H1 (cell line): Measurements from ENCODE around the gene SLC25A45. TPM values are rescaled to one million over a fixed set of nuclear protein-coding genes. Genes with fewer than 3 reads are reported as not detected.

Experiments
- CTCF ChIA-PET: fragments of 300-600 bp; sonication (Branson Sonifier 250); formaldehyde crosslinking; loops from one replicate; lab custom pipeline; 2021; ENCODE audit not compliant: partially characterized antibody; lab: Charles Lee
- POLR2A ChIA-PET: fragments of 300-600 bp; sonication (Branson Sonifier 250); formaldehyde crosslinking; loops from one replicate; lab custom pipeline; 2021; ENCODE audit warnings: inconsistent platforms; ENCODE audit not compliant: partially characterized antibody; lab: Charles Lee
- DNase-seq, 2 experiments: peaks; one replicate each; pipeline versions ENCODE4 v3.0.0 to v3.0.0-alpha.2; 2010 to 2022; ENCODE audit warnings: low spot score in 2 of 2, low read depth in 1 of 2, mixed read lengths in 1 of 2
- FAIRE-seq: peaks from 2 replicates; lab custom pipeline; 2011; peaks lifted over from hg19 to GRCh38; lab: Jason Lieb, UNC
- H2AFZ ChIP-seq: 2 replicates; pipeline ENCODE4 v1.8.1; 2012; ENCODE audit warnings: low read length, inconsistent platforms
- H2AK5ac ChIP-seq: 2 replicates; pipeline ENCODE4 v1.6.1; 2013; ENCODE audit warnings: low read depth, low read length
- H2BK120ac ChIP-seq: replicated peaks from 2 replicates; pipeline ENCODE3; 2013; ENCODE audit warnings: low read depth, low read length, inconsistent platforms
- H2BK12ac ChIP-seq: 2 replicates; pipeline ENCODE4 v1.6.1; 2013; ENCODE audit warnings: low read depth, low read length
- H2BK15ac ChIP-seq: 2 replicates; pipeline ENCODE4 v1.6.1; 2013; ENCODE audit warnings: low read length
- H2BK20ac ChIP-seq: 2 replicates; pipeline ENCODE4 v1.6.1; 2013; ENCODE audit warnings: low read length
- H2BK5ac ChIP-seq: 2 replicates; pipeline ENCODE4 v1.6.1; 2013; ENCODE audit warnings: low read depth, low read length
- H3K14ac ChIP-seq: 2 replicates; pipeline ENCODE4 v1.6.1; 2013; ENCODE audit warnings: inconsistent platforms; ENCODE audit not compliant: insufficient read length
- H3K18ac ChIP-seq: 2 replicates; pipeline ENCODE4 v1.6.1; 2013; ENCODE audit warnings: low read length; ENCODE audit errors: extremely low read depth
- H3K23ac ChIP-seq: 2 replicates; pipeline ENCODE4 v1.6.1; 2013; ENCODE audit warnings: inconsistent platforms; ENCODE audit not compliant: insufficient read length
- H3K23me2 ChIP-seq: 2 replicates; pipeline ENCODE4 v1.6.1; 2013; ENCODE audit warnings: low read depth, low read length
- H3K27ac ChIP-seq: 2 replicates; pipeline ENCODE4 v1.6.1; 2011; ENCODE audit warnings: low read depth, low read length, inconsistent platforms
- H3K27me3 ChIP-seq, 4 experiments: replicated peaks in 1 of 4; 1 replicate in 1 of 4; 2 replicates in 3 of 4; pipeline versions ENCODE4 v1.6.1 to v1.8.1; 2011 to 2013; ENCODE audit warnings: low read length in 3 of 4, mild to moderate bottlenecking in 3 of 4, inconsistent platforms in 2 of 4, mixed read lengths in 2 of 4, moderate library complexity in 1 of 4; ENCODE audit not compliant: control insufficient read depth in 3 of 4, insufficient read depth in 3 of 4; ENCODE audit errors: extremely low read depth in 1 of 4
- H3K36me3 ChIP-seq, 4 experiments: 2 replicates each; pipeline versions ENCODE4 v1.6.1 to v1.8.1; 2011 to 2013; ENCODE audit warnings: mild to moderate bottlenecking in 4 of 4, low read length in 3 of 4, moderate library complexity in 2 of 4, control low read depth in 1 of 4, inconsistent platforms in 1 of 4; ENCODE audit not compliant: insufficient read depth in 4 of 4, control insufficient read depth in 2 of 4
- H3K4ac ChIP-seq: replicated peaks from 2 replicates; pipeline ENCODE3; 2013; ENCODE audit warnings: low read length, low read depth, mixed read lengths, inconsistent platforms; ENCODE audit not compliant: insufficient read length
- H3K4me1 ChIP-seq, 4 experiments: replicated peaks in 1 of 4; 1 replicate in 1 of 4; 2 replicates in 3 of 4; pipeline versions ENCODE4 v1.6.1 to v1.8.1; 2011 to 2013; ENCODE audit warnings: low read length in 3 of 4, inconsistent platforms in 2 of 4, mixed read lengths in 1 of 4; ENCODE audit not compliant: insufficient read depth in 4 of 4, control insufficient read depth in 3 of 4
- H3K4me2 ChIP-seq, 2 experiments: 2 replicates each; pipeline versions ENCODE4 v1.6.1 to v1.8.1; 2011 to 2013; ENCODE audit warnings: low read depth in 2 of 2, low read length in 2 of 2, control low read depth in 1 of 2, inconsistent platforms in 1 of 2, mild to moderate bottlenecking in 1 of 2; ENCODE audit not compliant: insufficient read depth in 1 of 2
- H3K4me3 ChIP-seq, 4 experiments: fragments of 200-600, 300-600 bp in 1 of 4; sonication (generic), shearing (Covaris generic), sonication (Bioruptor Twin) in 1 of 4; 2 replicates each; pipeline versions ENCODE4 v1.5.1 to v1.8.1; 2011 to 2016; ENCODE audit warnings: low read length in 4 of 4, low read depth in 3 of 4, control low read depth in 2 of 4, inconsistent platforms in 2 of 4, mild to moderate bottlenecking in 2 of 4, mixed read lengths in 1 of 4, moderate library complexity in 1 of 4; ENCODE audit not compliant: insufficient read depth in 2 of 4; ENCODE audit errors: extremely low read depth in 1 of 4
- H3K56ac ChIP-seq: replicated peaks from 2 replicates; pipeline ENCODE3; 2013; ENCODE audit warnings: low read depth, mild to moderate bottlenecking, mixed read lengths, low read length, inconsistent platforms; ENCODE audit not compliant: insufficient read length
- H3K79me1 ChIP-seq: 2 replicates; pipeline ENCODE4 v1.6.1; 2013; ENCODE audit warnings: low read depth, low read length, control low read depth
- H3K79me2 ChIP-seq, 2 experiments: 2 replicates each; pipeline versions ENCODE4 v1.6.1 to v1.8.1; 2012 to 2013; ENCODE audit warnings: low read length in 2 of 2, mild to moderate bottlenecking in 2 of 2, inconsistent platforms in 1 of 2; ENCODE audit not compliant: insufficient read depth in 2 of 2, control insufficient read depth in 1 of 2
- H3K9ac ChIP-seq, 4 experiments: replicated peaks in 1 of 4; 1 replicate in 1 of 4; 2 replicates in 3 of 4; pipeline versions ENCODE4 v1.6.1 to v1.8.1; 2011 to 2013; ENCODE audit warnings: low read depth in 3 of 4, low read length in 3 of 4, control low read depth in 2 of 4, mild to moderate bottlenecking in 2 of 4, moderate library complexity in 2 of 4, inconsistent platforms in 1 of 4; ENCODE audit errors: extremely low read depth in 1 of 4
- H3K9me3 ChIP-seq, 2 experiments: 2 replicates each; pipeline versions ENCODE4 v1.6.1 to v1.8.1; 2012 to 2013; ENCODE audit warnings: mild to moderate bottlenecking in 2 of 2, moderate library complexity in 2 of 2, control low read depth in 1 of 2, inconsistent platforms in 1 of 2, low read depth in 1 of 2, low read length in 1 of 2, mixed read lengths in 1 of 2; ENCODE audit not compliant: insufficient read depth in 2 of 2
- H4K20me1 ChIP-seq, 2 experiments: replicated peaks in 1 of 2; 2 replicates each; pipeline versions ENCODE3 to v1.8.1; 2011 to 2013; ENCODE audit warnings: inconsistent platforms in 2 of 2, low read length in 2 of 2, mild to moderate bottlenecking in 1 of 2; ENCODE audit not compliant: insufficient read depth in 2 of 2, control insufficient read depth in 1 of 2
- H4K5ac ChIP-seq: 2 replicates; pipeline ENCODE4 v1.6.1; 2013; ENCODE audit warnings: low read length, low read depth, mixed read lengths, inconsistent platforms; ENCODE audit not compliant: insufficient read length
- H4K8ac ChIP-seq: 2 replicates; pipeline ENCODE4 v1.8.0; 2013; ENCODE audit warnings: mild to moderate bottlenecking, moderate library complexity, low read length, inconsistent platforms; ENCODE audit not compliant: insufficient read depth; ENCODE audit errors: extremely low read depth
- H4K91ac ChIP-seq: replicated peaks from 2 replicates; pipeline ENCODE3; 2013; ENCODE audit warnings: low read length, mixed read lengths, inconsistent platforms; ENCODE audit not compliant: insufficient read length
- BRCA1 ChIP-seq: IDR thresholded peaks from 2 replicates; pipeline ENCODE4 v1.6.1; 2012; ENCODE audit warnings: low read depth, low read length, improper control_type of control experiment
- CEBPB ChIP-seq: IDR thresholded peaks from 2 replicates; pipeline ENCODE4 v1.6.1; 2012; ENCODE audit warnings: low read depth, low read length
- CREB1 ChIP-seq: IDR thresholded peaks from 2 replicates; pipeline ENCODE4 v1.6.1; 2012; ENCODE audit warnings: inconsistent platforms
- CTBP2 ChIP-seq: IDR thresholded peaks from 2 replicates; pipeline ENCODE4 v1.7.0; 2011; ENCODE audit warnings: borderline replicate concordance, mild to moderate bottlenecking, moderate library complexity, mixed read lengths, low read length; ENCODE audit not compliant: insufficient read depth, insufficient read length
- EGR1 ChIP-seq: IDR thresholded peaks from 2 replicates; pipeline ENCODE4 v1.6.1; 2011; ENCODE audit warnings: low read depth, low read length, borderline replicate concordance
- EP300 ChIP-seq, 2 experiments: IDR thresholded peaks; 1 replicate in 1 of 2; 2 replicates in 1 of 2; pipeline ENCODE4 v1.6.1; 2011 to 2012; ENCODE audit warnings: low read depth in 2 of 2, low read length in 2 of 2, mild to moderate bottlenecking in 2 of 2, borderline replicate concordance in 1 of 2, inconsistent platforms in 1 of 2, moderate library complexity in 1 of 2
- EZH2 ChIP-seq: fragments of 200-600 bp; sonication (generic); IDR thresholded peaks from 2 replicates; pipeline ENCODE4 v1.7.1; 2012; ENCODE audit warnings: low read depth, mild to moderate bottlenecking, moderate library complexity, low read length, inconsistent platforms; ENCODE audit not compliant: severe bottlenecking
- GTF2F1 ChIP-seq: IDR thresholded peaks from 2 replicates; pipeline ENCODE4 v1.6.1; 2012; ENCODE audit warnings: low read depth, low read length, improper control_type of control experiment, borderline replicate concordance
- JUND ChIP-seq: IDR thresholded peaks from 2 replicates; pipeline ENCODE4 v1.6.1; 2011; ENCODE audit warnings: mild to moderate bottlenecking, improper control_type of control experiment, low read length
- NANOG ChIP-seq: IDR thresholded peaks from 2 replicates; pipeline ENCODE4 v1.6.1; 2011; ENCODE audit warnings: low read length, low read depth, mild to moderate bottlenecking, inconsistent platforms; ENCODE audit not compliant: insufficient read depth, poor library complexity, severe bottlenecking
- RFX5 ChIP-seq: IDR thresholded peaks from 2 replicates; pipeline ENCODE4 v1.6.1; 2011; ENCODE audit warnings: low read depth, low read length, improper control_type of control experiment, borderline replicate concordance
- SUZ12 ChIP-seq: fragments of 200-600 bp; sonication (generic); IDR thresholded peaks from 2 replicates; pipeline ENCODE4 v1.6.1; 2012; ENCODE audit warnings: mild to moderate bottlenecking, inconsistent platforms, low read length, moderate library complexity, mixed read lengths
- TAF7 ChIP-seq: optimal IDR thresholded peaks from 2 replicates; pipeline ENCODE3; 2011; ENCODE audit warnings: low read depth, mild to moderate bottlenecking, inconsistent platforms, low read length, moderate library complexity, borderline replicate concordance
- WGBS, 2 experiments: shearing (Covaris generic) in 1 of 2; methylation state at CpG; one replicate each; pipeline versions ENCODE4 v1.1.6 to v1.1.7; 2013 to 2015; ENCODE audit warnings: low lambda C conversion rate in 2 of 2, mixed read lengths in 2 of 2, inconsistent platforms in 1 of 2, low coverage in 1 of 2, missing lambda C conversion rate in 1 of 2; ENCODE audit not compliant: insufficient replicate concordance in 2 of 2, insufficient coverage in 1 of 2, insufficient read length in 1 of 2; ENCODE audit errors: extremely low coverage in 1 of 2, missing lambda C conversion rate in 1 of 2; 5-methylcytosine and 5-hydroxymethylcytosine counted together
- polyA plus RNA-seq, 7 experiments: library from polyadenylated mRNA; depleted of rRNA in 3 of 7; stranded (reverse) in 5 of 7; unstranded in 2 of 7; fragments of >200 nt in 5 of 7; fragments of 200-250 nt in 2 of 7; gene quantifications; 1 replicate in 5 of 7; 2 replicates in 1 of 7; 4 replicates in 1 of 7; pipeline versions ENCODE4 v1.2.1 to v1.2.3, GENCODE V29; 2011 to 2013; ENCODE audit warnings: missing spikeins in 2 of 7, mixed read lengths in 2 of 7
- total RNA-seq: library from RNA; stranded (reverse); fragmentation: NEBNext Ultra II Directional; extraction: Animal tissue kit (Norgen Biotek cat#: 25700); gene quantifications from 2 replicates; pipeline ENCODE4 v1.2.1, GENCODE V29; 2021

SLC25A45 gene
- total and polyA plus RNA-seq, 2 of the 8 experiments (the other 6 are each of a cell fraction or from before 2014, with no cell fraction given), result 0.54 to 0.59 TPM

- no peak for FAIRE-seq
- Histone ChIP-seq H4K91ac (no peak overlapping the region), H3K14ac (no peak overlapping the region), H3K9me3 (no peaks in the 10 kb centered on the region), H2AK5ac (no peak overlapping the region), H3K79me1 (0 out of 2 replicates have a peak, but pooled peaks cover 2% of the 10 kb centered on the region), H2BK20ac (no peak overlapping the region), H3K56ac (no peak overlapping the region), H4K8ac (no peak overlapping the region), H3K79me2 (no peaks in the 10 kb centered on the region), H3K4me2 (no peak overlapping the region), H4K5ac (no peak overlapping the region), H2BK5ac (no peak overlapping the region), H3K27me3 (no peaks in the 10 kb centered on the region), H3K23ac (no peak overlapping the region), H2AFZ (no peak overlapping the region), H3K18ac (no peak overlapping the region), H2BK120ac (no peak overlapping the region), H4K20me1 (peaks cover 0 to 6% of the 10 kb centered on the region in 2 experiments), H3K36me3 (peaks cover 0 to 4% (median 0%) of the 10 kb centered on the region in 4 experiments; a peak in 2 of 8 replicates), H2BK15ac (no peak overlapping the region), H3K4me1 (no peaks in the 10 kb centered on the region; a peak in 1 of 7 replicates), H3K4me3 (no peak overlapping the region), H3K9ac (no peak overlapping the region), H3K23me2 (no peaks in the 10 kb centered on the region), H2BK12ac (no peak overlapping the region), H3K27ac (no peak overlapping the region), H3K4ac (no peak overlapping the region)
- 95% methylated on average over 10 of the region's 10 CpGs; no CpG with 5 or more reads in 1 of the 2 experiments for WGBS, 2 experiments
- TF ChIP-seq CTBP2, result no peak
- no peak for TF ChIP-seq RFX5
- no peak for TF ChIP-seq EZH2
- TF ChIP-seq JUND, result no peak
- no peak for TF ChIP-seq SUZ12
- no peak for TF ChIP-seq EGR1
- TF ChIP-seq TAF7, result no peak
- no peak for TF ChIP-seq CREB1
- no peak for TF ChIP-seq GTF2F1
- TF ChIP-seq NANOG, result no peak
- TF ChIP-seq CEBPB, result no peak
- TF ChIP-seq BRCA1, result no peak
- no peak for TF ChIP-seq EP300 (IDR thresholded peaks at IDR 0.05; ENCODE audit: borderline replicate concordance in 1 of 2, low read depth in 2 of 2, low read length in 2 of 2)
- POLR2A ChIA-PET, result interaction anchor here (1.2 to 5.4 kb wide), 5 partner anchors 9 to 118 kb away, joined by 3 to 23 read pairs (median 15); partner anchors contain the start of gene MALAT1
- CTCF ChIA-PET, result interaction anchor here (0.6 to 7.8 kb wide), 5 partner anchors 16 to 161 kb away, joined by 3 to 69 read pairs (median 3); no protein-coding TSS in a partner anchor
- no peak for DNase-seq
Measured at GRCh38 chr11:65399845-65400244, 17.4 kb upstream of the SLC25A45 start.
